Activated CD4-positive, alpha-beta T cell treated with anti-CD3 and anti-CD28 coated beads, Interleukin-10, Interleukin-2, amounts not matched to agents 100 ng/mL and 50 ng/mL, durations not matched to agents 16 hours and 8 hours (primary cell): Measurements from ENCODE around the gene EMILIN3.

ENCODE experiments used
- DNase-seq: peaks from one replicate; pipeline ENCODE4 v3.0.0-alpha.2; 2020

EMILIN3 gene

DNA sequence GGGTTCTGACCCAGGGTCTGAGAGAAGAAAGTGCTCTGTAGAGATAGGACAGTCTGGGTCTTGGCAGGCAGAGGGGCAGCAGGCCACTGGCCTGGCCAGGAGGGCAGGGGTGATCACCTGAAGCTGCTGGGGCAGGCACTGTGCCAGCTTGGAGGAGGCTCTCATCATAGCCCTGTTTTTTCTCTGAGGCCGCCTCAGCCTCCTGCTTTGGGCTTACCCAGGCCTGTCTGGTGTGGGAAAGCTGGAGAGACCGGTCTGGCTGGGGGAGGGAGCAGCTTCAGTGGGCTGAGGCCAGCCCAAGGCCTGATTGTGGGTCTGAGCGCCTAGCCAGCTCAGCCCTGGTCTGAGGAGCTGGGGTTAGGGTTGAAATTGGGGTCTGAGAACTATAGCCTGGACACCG lies 22.1 kb downstream of the EMILIN3 start:
- no peak for DNase-seq

DNA sequence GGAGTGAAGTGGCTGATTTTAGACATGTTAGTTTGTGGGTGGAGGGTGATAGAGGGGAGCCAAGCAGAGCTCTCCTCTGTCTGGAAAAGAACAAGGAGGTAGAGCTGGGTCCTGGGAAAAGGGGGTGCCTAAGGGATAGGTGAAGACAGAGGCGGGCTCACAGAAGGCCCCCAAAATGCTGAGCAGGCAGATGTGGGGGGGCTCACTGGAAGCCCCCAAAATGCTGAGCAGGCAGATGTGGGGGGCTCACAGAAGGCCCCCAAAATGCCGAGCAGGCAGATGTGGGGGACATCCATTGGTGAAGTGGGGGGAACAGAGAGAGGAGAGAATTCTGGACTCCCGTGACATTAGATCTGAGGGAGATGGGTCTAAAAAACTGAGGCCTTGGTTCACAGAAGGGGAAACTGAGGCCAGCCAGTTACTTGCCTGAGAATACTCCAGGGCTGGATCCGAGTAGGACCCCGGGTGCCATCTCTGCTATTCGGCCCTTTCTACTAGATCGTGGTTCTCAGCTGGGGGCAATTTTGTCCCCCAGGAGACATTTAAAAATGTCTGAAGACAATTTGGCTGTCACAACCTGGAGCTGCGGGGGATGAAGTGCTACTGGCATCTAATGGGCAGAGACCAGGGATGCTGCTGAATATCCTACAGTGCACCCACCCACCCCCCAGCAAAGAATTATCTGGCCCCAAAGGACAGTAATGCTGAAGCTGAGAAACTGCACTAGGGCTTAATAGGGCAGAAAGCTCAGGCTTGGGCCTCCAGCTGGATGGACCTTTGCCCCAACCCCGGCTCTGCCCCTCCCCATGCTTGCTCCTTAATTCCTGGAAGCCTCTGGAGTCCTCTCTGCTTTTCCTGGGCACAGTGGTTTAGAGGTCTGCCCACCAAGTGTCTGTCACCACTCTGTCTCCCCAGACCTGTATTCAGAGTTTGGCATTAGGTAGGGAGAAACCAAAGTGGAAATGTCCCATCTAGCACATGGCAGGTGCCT lies 23.8 kb downstream of the EMILIN3 start:
- no peak for DNase-seq

DNA sequence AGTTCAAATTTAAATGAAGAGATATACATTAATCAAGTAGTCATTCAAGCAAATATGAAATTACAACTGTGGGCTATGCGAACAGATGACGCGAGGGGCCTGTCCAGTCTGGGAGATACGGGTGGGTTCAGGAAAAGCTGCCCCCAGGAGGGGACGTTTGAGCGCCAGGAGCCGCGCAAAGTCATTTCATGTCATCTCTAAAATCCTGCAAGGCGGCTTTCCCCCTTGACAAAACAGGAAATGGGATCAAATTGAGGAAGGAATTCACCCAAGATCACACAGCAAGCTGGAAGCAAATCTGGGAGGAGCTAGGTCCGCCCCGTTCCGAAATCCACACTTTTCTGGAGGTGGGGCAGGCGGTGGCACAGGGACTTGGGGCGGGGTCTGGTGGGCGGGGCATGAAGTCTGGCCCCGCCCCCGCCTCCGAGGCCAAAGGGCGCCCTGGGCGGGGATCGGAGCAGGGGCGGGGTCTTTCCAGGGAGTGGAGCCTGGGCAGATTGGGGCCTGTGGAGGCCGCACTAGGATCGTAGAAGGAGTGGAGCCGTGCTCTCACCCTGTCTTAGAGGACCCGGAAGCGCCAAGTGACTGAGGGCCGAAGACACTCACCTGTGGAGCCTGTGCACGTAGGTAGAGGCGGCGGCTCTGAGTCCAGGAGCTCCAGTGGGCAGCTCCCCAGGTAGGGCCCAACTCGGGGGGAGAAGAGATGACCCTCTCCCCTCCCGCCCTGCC lies 26.1 kb downstream of the EMILIN3 start, which contains the start of gene LPIN3:
TSS of gene LPIN3 (plus strand) at position 495 of the 729 bp plus-strand sequence. CDS start 4,983 bp downstream, outside the sequence.
- DNase-seq: peak; percentile 66

- DNase-seq: peak; percentile 85
Measured at GRCh38 chr20:41339957-41340326, 26.7 kb downstream of the EMILIN3 start.

- no peak for DNase-seq
Measured at GRCh38 chr20:41336711-41337492, 29.7 kb downstream of the EMILIN3 start.

GRCh38 chr20:41335591-41335990 lies 31.0 kb downstream of the EMILIN3 start:
- DNase-seq: no peak

- DNase-seq: no peak
Measured at GRCh38 chr20:41334443-41335421, 31.9 kb downstream of the EMILIN3 start.

GRCh38 chr20:41334036-41334435 lies 32.6 kb downstream of the EMILIN3 start:
- no peak for DNase-seq

- DNase-seq: no peak
Measured at GRCh38 chr20:41331731-41332130, 34.9 kb downstream of the EMILIN3 start.

DNA sequence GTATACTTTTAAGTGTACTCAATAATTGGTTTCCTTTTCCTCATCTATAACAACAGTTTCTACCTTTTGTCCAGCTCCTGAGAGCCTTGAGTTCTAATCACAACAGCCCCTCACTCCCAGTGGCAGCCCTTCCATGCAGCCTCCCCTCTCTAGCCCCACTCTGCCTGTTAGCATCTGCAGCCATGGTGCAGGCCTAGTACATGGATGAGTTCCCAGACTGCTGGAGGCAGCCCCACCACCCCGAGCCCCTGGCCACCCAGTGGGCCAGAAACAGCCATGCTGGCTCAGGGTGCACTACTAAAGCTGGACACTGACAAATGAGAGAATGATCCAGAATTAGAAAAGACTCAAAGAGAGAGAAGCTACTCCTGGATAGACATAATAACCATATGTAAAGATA lies 35.7 kb downstream of the EMILIN3 start:
- no peak for DNase-seq

DNA sequence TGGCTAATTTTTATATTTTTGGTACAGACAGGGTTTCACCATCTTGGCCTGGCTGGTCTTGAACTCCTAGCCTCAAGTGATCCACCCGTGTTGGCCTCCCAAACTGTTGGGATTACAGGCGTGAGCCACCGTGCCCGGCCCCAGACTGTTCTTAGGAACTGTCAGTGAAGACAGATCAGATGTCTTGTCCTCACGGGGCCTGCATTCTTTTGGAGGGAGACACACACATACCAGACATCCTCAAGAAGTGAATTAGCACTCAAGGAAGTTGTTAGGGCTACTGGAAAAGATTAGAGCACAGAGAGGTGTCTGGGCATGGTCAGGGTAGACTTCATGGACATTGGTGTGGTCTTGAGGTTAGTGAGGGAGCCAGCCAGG lies 36.3 kb downstream of the EMILIN3 start:
- DNase-seq: no peak

DNA sequence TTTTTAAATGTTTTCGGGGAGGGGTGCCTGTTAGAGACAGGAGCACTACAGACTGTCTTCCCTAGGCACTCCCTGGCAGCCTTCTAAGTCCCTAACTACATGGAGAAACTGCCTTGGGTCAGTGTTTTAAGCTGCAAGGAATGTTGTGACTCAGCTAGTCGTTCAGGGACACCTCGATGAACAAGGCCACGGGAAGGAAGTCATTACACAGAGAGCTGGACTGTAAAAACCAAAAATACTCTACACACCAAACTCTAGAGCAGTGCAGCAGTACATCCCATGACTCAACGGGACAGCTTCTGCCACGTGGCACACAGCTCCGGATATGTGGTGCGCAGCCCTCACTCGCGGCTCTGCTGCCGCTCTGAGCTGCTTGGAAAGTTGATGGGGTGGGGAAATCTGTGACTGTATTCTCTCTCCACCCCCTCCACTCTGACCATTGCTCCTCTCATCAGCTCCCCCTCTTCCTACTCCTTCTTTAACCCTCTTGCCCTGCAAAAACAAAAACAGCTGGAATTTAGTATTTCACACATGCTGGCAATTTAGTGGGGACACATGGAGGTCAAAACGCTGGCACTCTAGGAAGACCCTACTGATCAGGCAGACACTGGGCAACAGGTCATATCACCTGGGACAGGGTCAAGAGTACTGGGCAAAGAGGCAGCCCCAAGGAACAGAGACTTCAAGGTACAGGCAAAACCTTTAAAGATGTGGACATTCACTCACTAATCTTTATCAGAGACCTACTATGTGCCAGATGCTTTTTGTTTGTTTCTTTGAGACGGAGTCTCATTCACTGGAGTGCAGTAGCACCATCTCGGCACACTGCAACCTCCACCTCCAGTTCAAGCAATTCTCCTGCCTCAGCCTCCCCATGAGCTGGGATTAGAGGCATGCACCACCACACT lies 36.9 kb downstream of the EMILIN3 start:
- peak; percentile 83 for DNase-seq

DNA sequence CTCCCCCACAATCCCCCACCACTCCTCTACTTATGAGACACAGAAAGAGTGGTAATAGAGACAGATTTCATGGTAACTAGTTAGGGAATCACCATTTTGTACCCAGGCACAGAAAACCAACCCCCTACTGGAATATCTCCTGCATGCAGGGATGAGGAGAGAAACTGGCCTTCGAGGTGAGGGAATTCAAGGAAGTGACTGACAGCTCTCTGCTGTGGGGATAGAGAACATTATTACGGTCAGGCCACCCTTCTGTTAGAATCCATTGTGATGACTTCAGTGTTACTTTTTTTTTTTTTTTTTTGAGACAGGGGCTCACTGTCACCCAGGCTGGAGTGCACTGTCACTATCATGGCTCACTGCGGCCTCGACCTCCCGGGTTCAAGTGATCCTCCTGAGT lies 39.4 kb downstream of the EMILIN3 start:
- DNase-seq: no peak

- no peak for DNase-seq
Measured at GRCh38 chr20:41320976-41321375, 45.6 kb downstream of the EMILIN3 start.

GRCh38 chr20:41320441-41320840 lies 46.2 kb downstream of the EMILIN3 start:
- no peak for DNase-seq

DNA sequence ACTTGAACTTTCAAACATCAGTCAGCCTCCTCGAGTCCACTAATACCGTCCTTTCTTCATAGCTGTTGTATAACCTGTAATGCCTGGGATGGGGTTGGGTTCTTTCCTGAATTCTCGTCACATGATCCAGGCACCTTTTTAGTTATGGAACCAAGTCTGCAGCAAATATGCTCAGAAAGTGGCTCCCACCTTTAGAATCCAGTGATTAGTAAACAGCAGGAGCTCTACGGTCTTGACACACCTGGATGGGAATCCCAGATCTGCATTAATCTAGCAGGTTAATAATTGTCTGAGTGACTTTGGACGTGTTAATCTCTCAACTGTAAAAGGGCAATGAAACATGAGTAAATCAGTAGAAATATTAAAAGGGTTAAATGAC lies 48.4 kb downstream of the EMILIN3 start:
- no peak for DNase-seq

DNA sequence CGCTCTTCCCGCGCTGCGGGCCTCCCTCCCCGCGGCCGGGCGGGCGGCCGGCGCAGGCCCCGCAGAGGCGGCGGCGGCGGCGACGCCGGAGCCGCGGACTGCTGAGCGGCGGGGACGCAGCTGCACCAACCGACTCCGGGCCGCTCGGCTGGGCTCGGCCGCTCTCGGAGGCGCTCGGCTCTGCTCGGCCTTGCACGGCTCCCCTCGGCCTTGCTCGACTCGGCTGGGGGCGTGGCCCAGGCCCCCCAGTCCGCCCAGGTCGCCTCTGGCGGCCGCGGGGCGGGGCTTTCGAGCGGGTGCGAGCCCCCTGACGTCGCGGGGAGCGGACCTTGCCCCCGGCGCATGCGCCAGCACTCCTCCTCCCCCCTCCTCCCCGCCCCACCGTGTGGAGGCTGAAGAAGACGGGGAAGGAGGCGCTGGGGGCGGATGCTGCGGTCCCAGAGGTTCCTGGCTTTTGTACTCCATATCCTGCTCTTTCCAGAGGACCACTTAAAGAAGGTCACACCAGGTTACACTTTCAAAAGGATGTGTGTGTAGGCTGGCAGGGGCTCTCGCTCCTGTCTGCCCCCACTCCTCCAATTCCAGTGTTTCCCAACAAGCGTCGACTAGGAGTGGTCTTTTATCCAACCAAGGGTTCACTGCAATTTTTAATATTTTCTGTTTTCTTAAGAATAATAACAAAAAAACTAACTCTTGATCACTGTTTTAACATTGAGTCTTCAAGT lies 48.9 kb downstream of the EMILIN3 start, which contains the start of gene ZHX3:
TSS of gene ZHX3 (minus strand) at position 186 of the 725 bp plus-strand sequence. CDS start 112,815 bp downstream, outside the sequence.
- DNase-seq: peak; percentile 99

DNA sequence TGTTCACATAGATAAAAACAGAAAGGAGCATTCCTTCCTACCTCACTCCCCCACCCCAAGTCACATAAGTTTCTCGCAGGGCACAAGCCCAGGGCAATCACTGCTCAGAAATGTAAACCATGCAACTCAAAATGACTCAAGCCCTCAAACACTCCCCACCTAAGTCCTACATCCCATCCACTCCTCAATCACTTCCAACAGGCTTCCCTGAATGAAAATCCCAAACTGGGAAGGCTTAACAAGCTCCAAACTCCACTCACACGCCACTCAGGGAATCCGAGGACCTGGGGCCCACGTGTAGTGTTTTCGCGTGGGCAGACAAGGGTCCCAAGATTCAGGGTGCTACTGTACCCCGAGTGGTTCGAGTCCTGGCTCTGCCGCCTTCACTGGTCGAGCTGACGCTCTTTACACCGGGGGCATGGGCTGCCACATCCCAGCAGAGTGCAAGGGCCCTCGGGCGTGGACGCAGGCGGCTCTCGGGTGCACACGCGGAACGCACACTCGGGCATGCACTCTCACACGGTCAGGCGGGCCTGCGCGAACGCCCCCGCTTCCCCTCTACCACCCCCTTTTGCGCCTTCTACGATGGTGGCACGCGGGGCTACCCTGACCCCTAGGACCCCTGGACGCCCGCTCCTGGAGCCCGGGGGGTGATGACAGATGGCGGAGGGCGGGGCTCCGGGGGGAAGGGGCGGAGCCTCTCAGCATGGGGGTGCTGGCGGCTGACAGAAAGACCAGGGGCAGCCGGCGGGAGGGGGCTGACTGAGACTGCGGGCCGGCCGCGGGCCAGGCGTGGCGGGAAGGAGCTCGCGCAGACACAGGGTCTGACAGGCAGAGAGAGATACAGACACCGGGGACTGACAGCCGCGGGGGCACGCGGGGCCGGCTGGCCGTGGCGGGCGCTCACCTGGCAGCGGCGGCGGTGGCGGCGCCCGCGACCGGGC lies 49.7 kb downstream of the EMILIN3 start:
- peak; percentile 80 for DNase-seq

DNA sequence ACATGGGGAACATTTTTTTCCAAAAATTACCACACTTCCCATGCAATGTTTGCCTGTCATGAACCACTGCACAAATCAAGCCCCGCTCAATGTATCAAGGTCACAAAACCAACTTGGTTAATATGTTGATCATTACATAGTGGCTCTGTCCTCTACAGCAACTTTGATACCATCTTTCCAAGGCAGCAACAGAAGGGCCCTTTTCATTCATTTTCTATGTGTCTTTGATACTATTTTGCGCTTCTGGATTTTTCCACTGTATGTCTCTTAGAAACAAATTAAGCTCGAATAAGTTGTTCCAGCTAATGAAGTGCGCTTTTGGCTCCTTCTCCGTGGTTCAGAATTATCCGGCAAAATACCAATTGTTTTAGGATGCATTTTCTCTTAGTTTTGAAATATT lies 50.6 kb downstream of the EMILIN3 start:
- DNase-seq: no peak
